GM19438 (cell line): ENCODE results near the gene ADSS1.

Experiments
- ATAC-seq: cut with Tn5 transposase; IDR thresholded peaks from one replicate; pipeline ENCODE4 v1.9.1; 2021; ENCODE audit warnings: low read depth; ENCODE audit not compliant: unreplicated experiment

Gene ADSS1

DNA sequence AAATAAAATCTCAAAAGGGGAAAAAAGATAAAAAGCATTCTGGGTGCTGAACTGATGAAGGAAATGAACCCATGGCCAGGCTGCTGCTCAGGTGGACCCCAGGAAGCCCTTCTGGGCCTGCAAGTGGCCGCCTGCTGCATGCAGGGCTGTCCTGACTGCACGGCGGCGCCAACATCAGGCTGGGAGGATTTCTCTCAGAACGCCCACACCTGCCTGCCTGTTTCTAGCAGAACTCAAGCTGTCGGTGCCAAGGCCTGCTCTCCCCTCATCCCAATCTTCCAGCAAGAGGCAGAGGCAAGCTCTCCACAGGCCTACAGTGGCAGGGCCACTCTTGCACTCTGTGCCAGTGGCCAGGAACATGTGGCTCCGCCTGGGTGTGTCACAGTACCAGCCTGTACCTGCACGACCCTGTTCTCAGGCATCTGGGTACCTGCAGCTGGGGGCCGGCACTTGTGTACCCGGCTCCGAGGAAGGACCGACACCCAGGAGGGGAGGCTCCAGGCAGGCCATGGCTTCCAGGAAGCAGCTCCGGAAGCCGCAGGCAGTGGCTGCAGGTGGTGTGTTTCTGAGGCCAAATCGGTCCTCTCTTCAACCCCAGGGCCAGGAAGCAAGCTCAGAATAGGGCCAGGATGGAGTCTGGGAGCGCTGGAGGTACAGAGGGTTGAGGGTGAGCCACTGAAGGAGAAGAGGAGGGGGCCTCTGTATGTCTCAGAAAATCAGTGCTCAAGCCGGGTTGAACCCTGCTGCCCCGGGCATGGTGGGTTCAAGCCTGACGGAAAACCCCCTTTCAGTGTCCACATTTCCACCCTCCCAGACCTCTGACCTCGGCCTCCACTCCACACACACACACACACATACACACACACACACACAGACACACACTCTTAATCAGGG, 37.2 kb upstream of the ADSS1 start:
- no peak for ATAC-seq

DNA sequence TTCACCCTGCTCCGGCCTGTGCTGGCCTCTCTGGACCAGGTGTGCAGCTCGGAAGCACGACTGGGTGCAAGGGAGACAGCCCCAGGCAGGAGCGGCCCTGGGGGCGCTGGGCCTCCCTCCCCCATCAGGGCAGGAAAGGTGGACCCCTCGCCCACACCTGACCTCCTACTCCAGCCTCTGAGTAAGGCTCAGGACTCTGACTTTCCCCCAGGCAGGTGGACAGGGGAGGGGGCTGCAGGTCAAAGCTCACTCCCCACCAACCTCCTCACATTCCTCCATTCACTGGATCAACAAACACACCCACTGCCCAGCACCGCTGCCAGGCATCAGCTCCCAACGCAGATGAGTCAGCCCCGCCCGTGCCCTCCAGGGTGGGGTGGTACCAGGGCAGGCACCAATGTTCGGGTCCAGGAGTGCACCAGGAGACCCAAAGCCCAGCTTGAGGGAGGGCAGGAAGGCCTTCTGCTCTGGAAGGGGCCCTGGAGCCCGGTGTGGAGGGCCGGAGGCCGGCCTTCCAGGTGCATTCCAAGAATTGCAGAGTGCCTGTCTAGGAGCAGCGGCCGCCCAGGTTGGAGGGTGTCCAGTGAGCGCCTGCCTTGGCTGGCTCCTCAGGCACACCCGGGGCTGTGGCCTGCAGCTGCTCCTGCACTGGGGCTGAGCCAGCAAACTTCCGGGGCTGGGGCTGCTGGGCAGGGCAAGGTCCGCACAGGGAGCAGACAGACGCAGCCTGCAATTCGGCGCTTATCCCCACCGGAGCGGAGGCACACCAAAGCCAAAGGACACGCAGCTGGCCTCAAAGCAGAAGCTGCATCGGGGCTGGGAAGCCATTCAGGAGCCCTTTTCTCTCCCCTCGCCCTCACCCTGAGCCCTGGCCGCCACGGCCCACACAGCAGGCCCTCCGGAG, 36.2 kb upstream of the ADSS1 start:
- ATAC-seq, result no peak

DNA sequence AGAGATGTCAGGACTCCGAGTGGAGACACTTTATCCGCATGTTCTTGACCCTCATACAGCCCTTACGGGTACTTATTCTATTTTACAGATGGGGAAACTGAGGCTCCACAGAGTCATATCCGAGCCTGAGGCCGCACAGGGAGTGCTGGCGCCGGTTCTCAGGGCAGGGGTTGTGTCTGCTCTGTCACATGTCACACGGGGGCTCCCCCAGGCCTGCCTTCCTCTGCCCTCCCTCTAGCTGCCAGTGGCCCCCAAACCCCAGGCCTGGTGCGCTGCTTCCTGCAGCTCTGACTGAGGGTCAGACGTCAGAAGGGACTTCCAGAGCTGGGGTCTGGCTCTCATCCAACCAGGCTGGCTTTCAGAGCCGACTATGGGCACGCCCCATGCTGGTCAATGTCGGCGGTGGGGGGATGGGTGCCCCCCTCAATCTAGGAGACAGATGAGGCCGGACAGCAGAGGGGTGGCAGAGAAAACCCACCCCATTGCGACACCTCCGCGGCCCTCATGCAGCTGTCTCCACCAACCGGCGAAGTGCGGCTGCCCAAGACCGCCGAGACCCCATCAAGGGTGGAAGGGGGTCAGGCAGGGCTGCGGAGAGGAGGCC, 35.4 kb upstream of the ADSS1 start:
- no peak for ATAC-seq

DNA sequence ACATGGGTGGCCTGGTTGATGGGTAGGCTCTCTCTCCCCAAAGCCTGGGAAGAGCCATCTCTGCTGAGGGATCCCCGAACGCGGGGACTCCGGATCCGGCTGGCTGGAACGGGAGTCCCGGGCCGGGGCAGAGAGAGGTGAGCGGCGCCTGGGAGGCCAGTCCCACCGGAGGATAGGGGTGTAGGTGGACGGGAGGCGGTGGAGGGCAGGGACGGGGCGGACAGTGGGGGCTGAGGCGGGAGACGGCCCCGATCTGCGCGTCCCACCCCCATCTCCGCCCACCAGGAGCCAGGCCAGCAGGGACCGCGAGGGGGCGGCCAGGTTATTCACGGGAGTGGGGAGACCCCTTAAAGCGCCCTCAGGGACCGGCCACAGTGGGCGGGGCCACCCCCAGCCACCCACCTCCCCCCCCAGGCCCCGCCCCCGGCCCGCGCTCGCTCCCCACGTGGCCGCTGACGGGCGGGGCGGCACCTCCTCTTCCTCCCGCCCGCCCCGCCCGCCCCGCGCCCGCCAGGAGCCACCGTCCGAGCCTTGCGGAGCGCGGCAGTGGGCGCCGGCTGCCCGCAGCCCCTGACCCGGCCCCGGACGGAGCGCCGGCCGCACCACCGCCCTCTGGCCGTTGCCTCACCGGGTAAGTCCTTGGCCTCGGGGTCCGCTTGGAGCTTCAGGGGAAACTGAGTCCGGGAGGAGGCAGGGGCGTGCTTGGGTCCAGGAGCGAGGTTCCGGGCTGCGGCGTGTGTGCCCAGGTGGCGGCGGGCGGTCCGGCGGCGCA, 34.7 kb upstream of the ADSS1 start, which contains the start of gene INF2:
Gene INF2, plus strand, starts transcription at position 510 of the 772 bp plus-strand sequence. CDS start 11,748 bp downstream, outside the sequence.
- peak; percentile 48 for ATAC-seq

DNA sequence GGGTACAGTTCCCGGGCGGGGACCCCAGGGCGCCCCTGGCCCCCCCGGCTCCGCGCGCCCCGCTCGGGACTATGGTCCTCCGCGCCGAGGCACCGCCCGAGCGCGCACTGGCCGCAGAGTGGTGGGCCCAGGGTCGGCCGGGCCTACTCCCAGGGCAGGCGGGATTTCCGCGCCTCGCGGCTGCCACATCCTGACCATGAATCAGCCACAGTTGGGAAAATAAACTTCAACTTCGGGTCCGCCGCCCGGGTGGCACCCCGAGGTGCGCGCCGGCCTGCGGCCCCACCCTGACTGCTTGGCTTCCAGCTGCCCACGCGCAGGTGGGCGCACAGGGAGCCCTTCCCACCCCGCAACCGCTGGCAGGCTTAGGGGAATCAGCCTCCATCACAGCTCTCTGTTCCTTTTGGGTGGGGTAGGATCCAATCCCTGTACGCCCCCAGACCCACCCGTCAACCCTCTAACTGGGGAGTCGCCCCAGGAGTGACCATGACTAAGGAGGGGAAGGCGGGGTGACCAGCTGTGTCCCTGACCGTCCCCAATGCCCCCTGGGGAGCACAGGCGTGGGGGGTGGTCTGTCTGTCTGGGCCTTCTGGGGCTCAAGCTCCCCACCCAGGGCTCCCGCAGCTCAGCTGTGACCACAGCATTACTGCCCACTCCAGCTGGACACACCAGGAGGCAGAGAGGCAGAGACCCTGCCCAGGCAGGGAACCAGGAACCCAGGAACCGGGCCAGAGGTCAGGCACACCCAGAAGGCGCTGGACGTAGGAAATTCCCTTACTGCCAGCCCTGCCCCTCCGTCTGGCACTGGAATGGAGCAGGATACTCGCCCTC, 33.9 kb upstream of the ADSS1 start:
- peak; percentile 23 for ATAC-seq

DNA sequence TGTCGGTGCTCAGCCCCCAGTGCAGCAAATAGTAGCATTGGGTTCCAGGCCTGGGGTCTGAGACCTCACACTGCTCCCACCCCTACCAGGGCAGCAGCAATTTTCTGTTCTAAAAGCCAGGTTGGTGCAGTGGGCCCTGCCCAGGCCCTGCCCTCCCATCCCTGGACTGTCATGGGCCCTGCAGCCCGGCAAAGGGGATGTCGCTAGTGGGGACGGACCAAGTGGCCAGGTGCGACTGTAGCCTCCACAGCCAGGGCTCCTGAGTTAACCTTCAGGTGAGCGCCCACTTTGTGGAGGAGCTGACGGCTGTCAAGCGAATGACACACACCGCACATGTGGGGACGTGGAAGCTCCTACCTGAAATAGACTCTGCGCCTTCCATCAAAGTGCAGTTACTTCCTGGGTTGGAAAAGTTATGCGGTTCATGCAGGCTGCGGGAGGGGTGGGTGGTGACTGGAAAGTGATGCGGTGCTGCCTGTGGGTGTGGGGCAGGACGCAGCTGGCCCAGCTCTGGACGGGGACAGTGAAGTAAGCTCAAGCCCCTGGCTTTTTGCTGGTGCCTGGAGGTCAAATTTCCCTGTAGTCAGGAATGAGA, 33.1 kb upstream of the ADSS1 start:
- no peak for ATAC-seq

DNA sequence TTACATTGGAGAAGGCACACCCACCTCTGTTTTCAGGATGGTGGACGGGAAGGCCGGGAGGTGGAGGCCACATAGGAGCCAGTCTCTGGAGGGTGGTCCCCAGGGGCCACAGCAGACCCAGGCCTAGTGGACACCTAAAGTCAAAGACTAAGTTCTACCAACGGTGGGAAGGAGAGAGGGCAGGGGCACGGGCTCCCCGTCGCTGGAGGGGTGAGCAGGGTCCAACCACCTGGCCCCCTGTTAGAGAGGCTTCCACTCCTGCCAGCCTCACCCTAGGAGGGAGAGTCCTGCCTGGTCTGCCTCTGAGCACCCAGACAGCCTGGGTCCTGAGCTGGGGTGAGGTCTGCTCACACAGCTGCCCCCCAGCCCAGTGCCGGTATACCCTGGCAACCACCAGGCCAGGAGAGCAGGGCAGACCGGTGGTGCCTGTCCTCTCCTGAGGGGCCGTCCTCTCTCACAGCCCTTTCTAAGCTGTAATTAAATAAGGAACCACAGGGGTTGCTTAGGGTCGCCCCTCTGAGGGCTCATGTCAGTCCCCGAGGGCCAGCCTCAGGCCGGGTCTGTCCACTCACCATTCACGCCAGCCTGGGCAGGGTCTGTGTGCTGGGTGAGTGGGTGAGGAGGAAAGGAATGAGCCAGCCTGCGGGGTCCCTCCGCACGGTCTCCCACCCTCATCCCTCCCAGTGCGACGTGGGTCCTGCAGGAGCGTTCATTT, 32.3 kb upstream of the ADSS1 start:
- ATAC-seq, result no peak

DNA sequence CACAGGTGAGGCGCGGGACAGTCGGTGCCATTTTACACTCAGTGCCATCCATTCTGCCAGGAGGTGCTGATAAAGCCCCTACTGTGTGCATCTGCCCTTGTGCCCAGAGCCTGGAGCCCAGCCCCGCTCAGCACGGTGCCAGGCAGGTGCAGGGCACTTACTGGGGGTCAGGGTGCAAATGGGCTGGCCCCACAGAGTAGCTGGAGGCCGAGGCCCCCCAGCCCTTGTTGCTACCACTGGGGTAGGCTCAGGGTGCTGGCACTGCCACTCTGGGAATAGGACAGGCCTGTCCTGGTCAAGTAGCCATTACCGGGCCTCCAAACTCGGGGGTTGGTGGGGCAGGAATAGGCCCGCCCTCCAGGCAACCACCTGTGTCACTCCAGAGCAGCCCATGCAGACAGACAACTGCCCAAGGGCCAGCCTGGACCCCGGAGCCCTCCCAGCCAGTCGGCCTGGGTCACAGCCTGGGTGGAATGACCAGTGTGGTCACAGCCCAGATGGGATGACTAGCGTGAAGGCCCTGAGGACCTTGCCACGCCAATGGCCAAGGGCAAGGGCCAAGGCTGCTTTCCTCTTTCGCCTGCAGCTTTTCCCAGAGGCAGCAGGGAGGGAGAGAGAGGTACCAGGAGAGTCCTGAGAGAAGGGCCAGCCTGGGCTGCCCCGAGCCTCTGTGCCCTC, 31.6 kb upstream of the ADSS1 start:
- no peak for ATAC-seq

DNA sequence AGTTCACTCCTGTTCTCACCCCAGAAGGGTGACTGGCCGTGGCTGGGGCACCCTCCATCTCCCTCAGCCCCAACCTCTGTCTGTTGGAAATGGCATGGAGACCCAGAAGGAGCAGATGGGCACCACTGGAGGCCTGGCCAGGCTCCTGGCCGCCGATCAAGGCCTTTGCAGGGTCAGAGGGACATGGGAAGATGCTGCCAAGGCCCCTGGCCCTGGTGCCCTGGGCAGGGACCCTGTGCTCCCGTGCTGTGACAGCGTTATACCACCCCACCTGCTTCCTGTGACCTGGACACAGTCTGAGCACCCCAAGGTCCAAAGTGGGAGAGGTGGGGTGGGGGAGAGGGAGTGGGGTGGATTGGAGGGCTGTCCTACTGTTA, 31.1 kb upstream of the ADSS1 start:
- no peak for ATAC-seq

DNA sequence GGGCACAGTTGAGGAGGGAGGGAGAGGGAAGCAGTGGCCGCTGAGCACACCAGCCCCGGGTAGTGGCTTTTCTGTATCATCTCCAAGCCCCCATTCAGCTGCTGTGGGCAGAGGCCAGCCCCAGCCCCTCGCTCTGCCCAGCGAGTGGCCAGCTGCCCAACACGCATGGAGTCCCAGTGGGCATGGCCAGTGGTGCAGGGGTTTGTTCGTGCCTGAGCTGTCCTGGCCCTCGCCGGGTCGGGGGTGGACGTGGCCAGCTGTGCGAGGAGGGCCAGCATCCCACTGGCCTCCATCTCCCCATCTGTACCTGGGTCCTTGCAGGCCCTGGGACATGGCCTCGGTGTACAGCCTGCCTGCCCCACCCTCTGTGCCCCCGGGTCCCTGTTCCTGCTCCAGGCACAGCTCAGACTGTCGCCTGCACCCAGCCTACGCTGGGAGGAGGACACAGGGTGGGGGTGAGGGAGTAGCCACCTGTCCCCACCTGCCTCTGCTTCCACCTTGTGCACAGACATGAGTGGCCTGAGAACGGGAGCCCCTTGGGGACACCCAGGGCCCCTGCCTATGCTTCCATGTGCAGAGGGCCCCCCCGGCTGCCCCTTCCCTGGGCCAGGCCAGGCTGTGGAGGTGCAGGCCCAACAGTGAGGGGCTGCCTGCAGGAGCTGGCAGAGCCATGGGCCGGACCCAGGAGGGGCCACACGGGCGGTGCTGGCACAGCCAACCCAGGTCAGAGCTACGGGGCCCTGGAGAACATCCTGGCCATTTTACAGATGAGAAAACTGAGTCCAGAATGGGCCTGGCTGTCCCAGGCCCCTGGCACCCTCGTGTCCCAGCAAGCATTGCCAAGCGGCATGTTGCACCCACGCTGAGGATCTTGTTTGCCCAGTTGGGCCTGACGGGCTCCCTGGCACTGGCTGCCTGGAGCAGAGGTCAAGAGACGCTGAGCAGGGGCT, 30.3 kb upstream of the ADSS1 start:
- ATAC-seq, result no peak

DNA sequence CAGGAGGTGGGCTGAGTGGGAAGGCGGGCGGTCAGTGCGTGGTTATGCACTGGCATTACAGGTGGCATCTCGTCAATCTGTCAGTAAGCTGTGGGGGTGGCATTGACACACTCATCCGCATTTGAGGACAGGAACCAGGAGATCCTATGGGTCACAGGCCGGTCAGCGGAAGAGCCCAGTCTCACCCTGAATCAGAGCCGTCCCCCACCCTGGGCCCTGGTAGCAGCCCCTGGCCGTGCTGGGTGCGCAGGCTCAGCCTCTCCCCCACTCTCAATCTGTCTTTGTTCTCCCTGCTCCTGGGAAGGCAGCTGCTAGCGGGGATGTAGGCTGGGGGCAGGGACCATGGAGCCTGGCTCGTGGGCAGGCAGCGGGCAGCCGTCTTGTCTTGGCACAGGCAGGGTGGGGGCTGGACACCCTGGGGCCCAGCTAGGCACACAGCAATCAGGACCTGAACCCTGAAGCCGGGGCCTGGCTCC, 29.5 kb upstream of the ADSS1 start:
- no peak for ATAC-seq

DNA sequence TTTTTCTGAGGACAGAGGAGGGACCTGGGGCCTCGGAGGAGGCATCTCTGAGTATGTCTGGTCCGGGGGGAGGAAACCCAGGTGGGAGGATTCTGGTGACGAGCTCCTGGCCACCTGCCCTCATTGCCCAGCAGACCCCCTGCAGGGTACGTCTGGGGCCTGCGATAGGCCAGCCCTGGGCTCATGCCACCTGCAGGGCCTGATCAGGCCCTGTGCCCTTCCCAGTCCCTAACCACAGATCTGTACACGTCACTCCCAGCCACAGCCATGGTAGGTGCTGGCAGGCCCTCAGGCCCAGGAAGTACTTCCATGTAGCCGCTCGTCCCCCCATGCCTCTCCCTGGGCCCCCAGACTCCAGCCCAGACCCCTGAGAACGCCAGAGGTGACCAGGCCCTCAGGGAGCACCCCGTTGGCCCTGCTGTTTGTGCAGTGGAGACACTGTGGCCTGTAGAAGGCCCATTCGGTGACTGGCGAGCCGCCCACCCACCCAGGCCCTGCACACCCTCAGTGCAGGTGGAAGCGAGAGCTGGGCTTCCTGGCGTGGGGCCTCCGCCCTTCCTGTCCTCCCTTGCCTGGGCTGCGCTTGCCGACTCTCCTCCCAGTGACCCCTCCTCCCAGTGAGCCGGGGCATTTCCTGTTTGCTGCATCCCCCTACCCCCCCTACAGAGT, 28.9 kb upstream of the ADSS1 start:
- no peak for ATAC-seq

DNA sequence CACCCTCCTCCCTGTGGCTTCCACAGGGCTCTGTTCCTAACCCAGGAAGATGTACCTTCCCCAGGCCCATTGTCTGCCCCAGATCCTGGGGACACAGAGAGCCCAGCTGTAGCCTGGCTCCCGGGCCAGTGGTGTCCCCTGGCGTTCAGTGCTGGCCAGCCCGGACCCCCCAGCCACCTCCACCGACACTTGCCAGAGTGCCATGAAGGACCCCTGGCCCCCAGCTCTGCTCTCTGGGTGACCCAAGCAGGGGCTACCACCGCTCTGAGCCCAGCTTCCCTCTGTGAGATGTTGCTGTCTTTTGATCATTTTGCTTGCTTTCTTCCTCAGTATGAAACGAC, 28.4 kb upstream of the ADSS1 start:
- ATAC-seq, result no peak

DNA sequence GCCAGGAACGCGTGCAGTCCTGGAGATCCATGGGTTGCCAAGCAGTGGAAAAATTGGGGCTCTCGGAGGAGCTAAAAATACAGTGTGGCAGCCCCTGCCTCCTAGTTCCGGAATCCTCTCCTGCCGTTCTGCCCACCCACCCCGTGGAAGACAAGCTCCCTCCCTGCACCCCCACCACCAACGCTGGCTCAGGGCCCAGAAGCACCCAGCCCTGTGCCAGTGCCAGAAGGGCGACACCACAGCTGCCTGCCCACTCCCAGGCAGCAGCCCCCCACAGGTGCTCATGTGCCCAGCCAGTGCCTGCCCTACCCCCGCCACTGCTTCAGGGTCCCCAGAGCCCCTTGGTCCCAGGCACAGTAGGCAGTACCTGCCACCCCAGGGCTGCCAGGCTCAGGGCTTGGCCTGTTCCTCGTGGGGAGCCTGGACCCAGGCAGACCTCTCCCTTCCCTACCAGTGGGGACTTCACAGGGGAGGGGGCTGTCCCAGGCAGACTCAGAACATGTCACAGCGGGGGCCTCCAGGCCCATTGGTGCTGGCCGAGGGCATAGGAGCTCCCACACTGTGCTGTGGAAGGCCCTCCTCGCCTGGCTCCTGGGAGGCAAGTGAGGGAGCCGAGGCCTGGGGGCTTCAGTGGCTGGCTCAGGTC, 27.2 kb upstream of the ADSS1 start:
- ATAC-seq, result no peak

DNA sequence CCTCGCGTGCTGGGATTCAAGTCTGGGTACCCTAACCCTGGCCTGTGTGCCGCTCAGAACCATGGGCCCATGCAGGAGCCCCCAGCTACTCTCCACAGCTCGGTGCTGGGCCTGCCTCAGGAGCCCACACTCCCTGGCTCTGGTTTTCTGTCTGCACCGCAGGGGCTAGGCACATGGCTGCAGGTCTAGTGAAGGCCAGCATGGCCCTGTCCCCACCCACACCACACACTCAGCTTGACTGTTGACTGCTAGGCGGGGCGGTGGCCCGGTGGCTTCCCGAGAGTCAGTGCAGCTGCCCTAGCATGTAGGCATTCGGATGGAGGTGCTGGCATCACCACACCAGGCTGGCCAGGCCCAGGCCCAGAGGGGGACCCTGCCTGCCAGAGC, 26.7 kb upstream of the ADSS1 start:
- ATAC-seq, result no peak
